GM23248 (cell line): ENCODE measurements around the gene NUP93. TPM values are rescaled to one million over a fixed set of nuclear protein-coding genes. Genes with fewer than 3 reads are reported as not detected.

Source experiments
- DNase-seq: peaks from one replicate; pipeline ENCODE4 v3.0.0-alpha.2; 2015
- H2AFZ ChIP-seq: fragments of 200-600 bp; sonication (generic); 2 replicates; pipeline ENCODE4 v1.6.1; 2016; ENCODE audit warnings: antibody characterized with exemption
- H3F3A ChIP-seq: fragments of 200-600 bp; sonication (generic); 2 replicates; pipeline ENCODE4 v1.6.1; 2016; ENCODE audit warnings: mild to moderate bottlenecking, antibody characterized with exemption, mixed run types; ENCODE audit not compliant: insufficient read depth
- H3K27ac ChIP-seq: fragments of 200-600 bp; sonication (generic); 2 replicates; pipeline ENCODE4 v1.5.1; 2016; ENCODE audit warnings: mild to moderate bottlenecking
- H3K27me3 ChIP-seq: fragments of 200-600 bp; sonication (generic); replicated peaks from 2 replicates; pipeline ENCODE4 v1.6.1; 2016; ENCODE audit warnings: mild to moderate bottlenecking; ENCODE audit not compliant: insufficient read depth
- H3K36me3 ChIP-seq: fragments of 200-600 bp; sonication (generic); 2 replicates; pipeline ENCODE4 v1.6.1; 2016; ENCODE audit warnings: low read depth, mild to moderate bottlenecking
- H3K4me1 ChIP-seq: fragments of 200-600 bp; sonication (generic); 2 replicates; pipeline ENCODE4 v1.6.1; 2016; ENCODE audit warnings: mild to moderate bottlenecking; ENCODE audit not compliant: insufficient read depth
- H3K4me2 ChIP-seq: fragments of 200-600 bp; sonication (generic); one replicate; pipeline ENCODE4 v1.6.1; 2016; ENCODE audit warnings: mild to moderate bottlenecking; ENCODE audit not compliant: unreplicated experiment
- H3K4me3 ChIP-seq: fragments of 200-600 bp; sonication (generic); 2 replicates; pipeline ENCODE4 v1.5.1; 2016; ENCODE audit warnings: mild to moderate bottlenecking
- H3K79me2 ChIP-seq: fragments of 200-600 bp; sonication (generic); 2 replicates; pipeline ENCODE4 v1.6.1; 2016; ENCODE audit warnings: mild to moderate bottlenecking; ENCODE audit not compliant: insufficient read depth
- H3K9ac ChIP-seq: fragments of 200-600 bp; sonication (generic); 2 replicates; pipeline ENCODE4 v1.6.1; 2016; ENCODE audit warnings: mild to moderate bottlenecking
- H3K9me2 ChIP-seq: fragments of 200-600 bp; sonication (generic); 2 replicates; pipeline ENCODE4 v1.6.1; 2016; ENCODE audit warnings: mixed run types, mild to moderate bottlenecking, moderate library complexity; ENCODE audit not compliant: insufficient read depth
- H3K9me3 ChIP-seq: fragments of 200-600 bp; sonication (generic); one replicate; pipeline ENCODE4 v1.6.1; 2017; ENCODE audit warnings: low read depth
- H4K20me1 ChIP-seq: fragments of 200-600 bp; sonication (generic); 2 replicates; pipeline ENCODE4 v1.6.0; 2016; ENCODE audit not compliant: insufficient read depth
- EZH2 ChIP-seq: fragments of 200-600 bp; sonication (generic); IDR thresholded peaks from 2 replicates; pipeline ENCODE4 v1.6.1; 2018; ENCODE audit warnings: antibody characterized with exemption, mild to moderate bottlenecking; ENCODE audit not compliant: insufficient read depth, poor library complexity, severe bottlenecking
- EZH2phosphoT487 ChIP-seq: fragments of 200-600 bp; sonication (generic); IDR thresholded peaks from 2 replicates; pipeline ENCODE4 v1.6.1; 2018; ENCODE audit warnings: antibody characterized with exemption, moderate library complexity, mild to moderate bottlenecking, low read depth; ENCODE audit not compliant: insufficient read depth
- WGBS, 2 experiments: methylation state at CpG; one replicate each; pipeline ENCODE4 v1.1.6; 2015 to 2017; ENCODE audit warnings: low lambda C conversion rate in 2 of 2, low coverage in 1 of 2; ENCODE audit errors: missing lambda C conversion rate in 2 of 2; 5-methylcytosine and 5-hydroxymethylcytosine counted together
- in situ Hi-C: fragments of 300-500 bp; cut with MboI; formaldehyde crosslinking; loops from 2 replicates; pipeline ENCODE4 v1.15.0; 2020
- polyA plus RNA-seq: library from polyadenylated mRNA; unstranded; fragments of >200 nt; fragmentation: Nextera tagmentation; extraction: Ambion mirVana; gene quantifications from 2 replicates; pipeline ENCODE4 v1.2.1, GENCODE V29; 2016
- total RNA-seq: library from RNA; depleted of rRNA; stranded (reverse); fragments of >200 nt; shearing (Covaris generic); gene quantifications from 2 replicates; pipeline ENCODE4 v1.2.3, GENCODE V29; 2014

Gene NUP93
- total and polyA plus RNA-seq, 2 experiments from 2014 or later = 47.1 to 51.2 TPM

- Histone ChIP-seq H3K27ac (no peak overlapping the region), H3K9me2 (no peaks in the 10 kb centered on the region), H4K20me1 (no peaks in the 10 kb centered on the region; the same call in 1 of the 2 replicates), H3K4me2 (no peak overlapping the region), H3K4me1 (no peaks in the 10 kb centered on the region), H3K9me3 (no peaks in the 10 kb centered on the region), H3K79me2 (peaks cover 10% of the 10 kb centered on the region), H2AFZ (no peak overlapping the region), H3K36me3 (no peaks in the 10 kb centered on the region; the same call in 1 of the 2 replicates), H3K4me3 (no peak overlapping the region), H3K27me3 (no peaks in the 10 kb centered on the region), H3F3A (no peaks in the 10 kb centered on the region), H3K9ac (no peak overlapping the region)
- no peak for DNase-seq
- in situ Hi-C loops = no loop called here
- 95 to 100% methylated on average over 1 of the region's 1 CpG for WGBS, 2 experiments
- TF ChIP-seq EZH2 = no peak
- TF ChIP-seq EZH2phosphoT487 = no peak
Observed at GRCh38 chr16:56763291-56763916, 33.5 kb downstream of the NUP93 start.

- Histone ChIP-seq H3K9me2 (no peaks in the 10 kb centered on the region), H3K4me1 (no peaks in the 10 kb centered on the region), H3K9me3 (no peaks in the 10 kb centered on the region), H3K36me3 (no peaks in the 10 kb centered on the region), H3K27ac (no peak overlapping the region), H3K9ac (no peak overlapping the region), H2AFZ (no peak overlapping the region), H3K4me2 (no peak overlapping the region), H3K4me3 (no peak overlapping the region), H3F3A (no peaks in the 10 kb centered on the region), H4K20me1 (no peaks in the 10 kb centered on the region; the same call in 1 of the 2 replicates), H3K27me3 (no peaks in the 10 kb centered on the region), H3K79me2 (peaks cover 11% of the 10 kb centered on the region; the same call in 1 of the 2 replicates)
- 97 to 100% methylated on average over 2 of the region's 2 CpGs for WGBS, 2 experiments
- in situ Hi-C loops = no loop called here
- DNase-seq = no peak
- TF ChIP-seq EZH2phosphoT487 (no peak), EZH2 (no peak)
Observed at GRCh38 chr16:56764835-56765234, 34.9 kb downstream of the NUP93 start.

- H3K27me3 ChIP-seq = no peaks in the 10 kb centered on the region
- H3K4me1 ChIP-seq = no peaks in the 10 kb centered on the region
- no peak overlapping the region for H3K27ac ChIP-seq
- H3K4me2 ChIP-seq = no peak overlapping the region
- no peaks in the 10 kb centered on the region for H3K9me2 ChIP-seq
- no peak for DNase-seq
- 98% methylated on average over 4 of the region's 4 CpGs for WGBS, 2 experiments
- H3F3A ChIP-seq = no peaks in the 10 kb centered on the region
- H3K9me3 ChIP-seq = no peaks in the 10 kb centered on the region
- H3K79me2 ChIP-seq = peaks cover 11% of the 10 kb centered on the region; the same call in 1 of the 2 replicates
- no peaks in the 10 kb centered on the region for H3K36me3 ChIP-seq
- in situ Hi-C loops = no loop called here
- H2AFZ ChIP-seq = no peak overlapping the region
- no peak overlapping the region for H3K4me3 ChIP-seq
- no peak overlapping the region for H3K9ac ChIP-seq
- H4K20me1 ChIP-seq = no peaks in the 10 kb centered on the region; the same call in 1 of the 2 replicates
- TF ChIP-seq EZH2phosphoT487 = no peak
- TF ChIP-seq EZH2 = no peak
Observed at GRCh38 chr16:56765949-56766348, 36.0 kb downstream of the NUP93 start.

- in situ Hi-C loops = no loop called here
- Histone ChIP-seq H3K9ac (no peak overlapping the region), H3K4me2 (no peak overlapping the region), H2AFZ (no peak overlapping the region), H3K4me1 (no peaks in the 10 kb centered on the region), H3K9me3 (no peaks in the 10 kb centered on the region), H3K27ac (no peak overlapping the region), H3F3A (no peaks in the 10 kb centered on the region), H3K9me2 (no peaks in the 10 kb centered on the region), H4K20me1 (no peaks in the 10 kb centered on the region), H3K4me3 (no peak overlapping the region), H3K36me3 (no peaks in the 10 kb centered on the region), H3K27me3 (no peaks in the 10 kb centered on the region), H3K79me2 (peaks cover 19% of the 10 kb centered on the region)
- 96 to 98% methylated on average over 3 of the region's 3 CpGs for WGBS, 2 experiments
- no peak for TF ChIP-seq EZH2phosphoT487
- no peak for DNase-seq
Observed at GRCh38 chr16:56767024-56767423, 37.1 kb downstream of the NUP93 start.
